K562 (cell line): ENCODE measurements around the gene ATL1. TPM values are rescaled to one million over a fixed set of nuclear protein-coding genes. Genes with fewer than 3 reads are reported as not detected.

Experiments used
- ATF3 ChIP-seq, 2 experiments: fragments of 450-650 bp in 1 of 2; sonication (generic) in 1 of 2; formaldehyde crosslinking in 1 of 2; IDR thresholded peaks in 1 of 2; conservative IDR thresholded peaks in 1 of 2; 2 replicates each; pipeline versions ENCODE4 v1.6.1 to v1.8.1; 2016 to 2023; ENCODE audit warnings: mild to moderate bottlenecking in 2 of 2, moderate library complexity in 2 of 2, inconsistent platforms in 1 of 2, missing genetic modification reagents in 1 of 2
- BRF1 ChIP-seq: IDR thresholded peaks from 3 replicates; pipeline ENCODE4 v1.6.1; 2011; ENCODE audit warnings: borderline replicate concordance, mild to moderate bottlenecking; ENCODE audit not compliant: insufficient read length; ENCODE audit errors: extremely low read depth
- CBX2 ChIP-seq: fragments of 200-600 bp; sonication (generic); IDR thresholded peaks from one replicate; pipeline ENCODE4 v1.6.1; 2012; ENCODE audit warnings: mild to moderate bottlenecking, low read length, inconsistent platforms; ENCODE audit not compliant: insufficient read depth, poor library complexity, severe bottlenecking
- CHAMP1 ChIP-seq: fragments of 450-650 bp; IDR thresholded peaks from 2 replicates; pipeline ENCODE4 v1.6.1; 2016; ENCODE audit warnings: mild to moderate bottlenecking
- E2F5 ChIP-seq: sonication (generic); formaldehyde crosslinking; IDR thresholded peaks from 2 replicates; pipeline ENCODE4 v1.8.0; 2022; ENCODE audit warnings: mild to moderate bottlenecking, missing genetic modification reagents
- FOXJ2 ChIP-seq: fragments of 200-800 bp; sonication (Bioruptor generic); IDR thresholded peaks from 2 replicates; pipeline ENCODE4 v1.6.1; 2016; ENCODE audit warnings: missing genetic modification characterization, missing compliant biosample characterization
- HMGN3 ChIP-seq: IDR thresholded peaks from 2 replicates; pipeline ENCODE4 v1.6.1; 2011; ENCODE audit warnings: borderline replicate concordance, low read depth, mild to moderate bottlenecking, mixed read lengths, low read length; ENCODE audit not compliant: insufficient read length; ENCODE audit errors: extremely low read depth
- SMARCB1 ChIP-seq: IDR thresholded peaks from 2 replicates; pipeline ENCODE4 v1.6.1; 2011; ENCODE audit warnings: improper control_type of control experiment, low read depth; ENCODE audit not compliant: insufficient read length
- ZBTB40 ChIP-seq, 2 experiments: fragments of 450-650 bp in 1 of 2; sonication (generic) in 1 of 2; formaldehyde crosslinking in 1 of 2; IDR thresholded peaks; 2 replicates each; pipeline versions ENCODE4 v1.7.1 to v1.9.0; 2016 to 2022; ENCODE audit warnings: inconsistent platforms in 1 of 2, mild to moderate bottlenecking in 1 of 2, missing genetic modification reagents in 1 of 2
- ZNF583 ChIP-seq: fragments of 250-450 bp; sonication (Bioruptor Pico); IDR thresholded peaks from 2 replicates; pipeline ENCODE4 v1.4.0; 2020
- polyA plus RNA-seq, 8 experiments: library from polyadenylated mRNA; depleted of rRNA in 4 of 8; stranded (reverse) in 5 of 8; unstranded in 3 of 8; fragments of >200 nt; fragmentation: Nextera tagmentation in 2 of 8; fragmentation: Illumina TruSeq in 1 of 8; extraction: Ambion mirVana in 2 of 8; extraction: Trizol in 1 of 8; gene quantifications; 2 replicates each; pipeline versions ENCODE4 v1.2.1 to v1.2.3, GENCODE V29; 2011 to 2014; ENCODE audit warnings: inconsistent platforms in 1 of 8, missing spikeins in 1 of 8
- total RNA-seq, 7 experiments: library from RNA; depleted of rRNA in 6 of 7; stranded (reverse); fragments of >200 nt in 6 of 7; fragmentation: Illumina TruSeq in 2 of 7; extraction: Trizol in 2 of 7; gene quantifications; 2 replicates each; pipeline versions ENCODE4 v1.2.1 to v1.2.3, GENCODE V29; 2011 to 2021; ENCODE audit warnings: low replicate concordance in 1 of 7

The ATL1 gene
- total and polyA plus RNA-seq, 9 of the 15 experiments (the other 6 are each of a cell fraction or from before 2014, with no cell fraction given) = 0.04 to 0.16 (median 0.07) TPM; not detected in 4

GRCh38 chr14:50539051-50539450, 20.9 kb upstream of the ATL1 start (continued):
- TF ChIP-seq ZBTB40 (IDR thresholded peaks at IDR 0.05) (no peak), ZBTB40 (CRISPR knock-in tag; IDR thresholded peaks at IDR 0.05) (no peak), CBX2 (no peak), ZNF583 (CRISPR knock-in tag) (no peak), SMARCB1 (no peak), E2F5 (CRISPR knock-in tag) (no peak), FOXJ2 (tag) (no peak), BRF1 (no peak), CHAMP1 (no peak), ATF3 (IDR thresholded peaks at IDR 0.05) (no peak), ATF3 (CRISPR knock-in tag; conservative IDR thresholded peaks at IDR 0.05) (no peak), HMGN3 (no peak)
